ENCODE results near the gene LMX1B.

DNA sequence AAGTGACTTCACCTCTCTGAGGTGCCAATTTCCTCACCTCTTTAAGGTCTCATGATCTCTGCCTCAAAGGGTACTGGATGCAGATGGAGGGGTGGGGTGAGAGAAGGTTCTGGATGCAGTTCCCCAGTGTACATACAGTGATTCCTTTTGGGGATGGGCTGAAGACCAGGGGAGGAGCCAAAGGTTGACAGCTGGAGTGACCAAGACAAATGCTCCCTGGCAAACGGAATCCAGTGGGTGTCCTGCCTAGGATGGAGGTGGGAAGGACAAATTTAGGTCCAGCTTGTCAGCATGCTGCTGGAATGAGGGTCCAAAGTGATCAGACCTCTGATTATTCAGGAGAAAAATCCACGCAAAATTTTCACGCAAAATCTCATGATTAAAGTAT lies 7.3 kb upstream of the LMX1B start:
- TF ChIP-seq CTCF (IDR thresholded peaks at IDR 0.05; ENCODE audit: low read depth, low read length, poor library complexity, severe bottlenecking) (no peak), EZH2phosphoT487 (IDR thresholded peaks at IDR 0.05; ENCODE audit: borderline replicate concordance, low read length) (no peak)
